Ovary (tissue), 3 donors: ENCODE measurements around the gene EGLN1.

ENCODE experiments used
- CTCF ChIP-seq, 3 donors: fragments of 450-650 bp in 2 of 3; fragments of 200-600 bp in 1 of 3; IDR thresholded peaks; one replicate each; pipeline versions ENCODE4 v1.5.1 to v1.8.0; 2016 to 2022; ENCODE audit warnings: antibody characterized with exemption in 3 of 3, mild to moderate bottlenecking in 1 of 3
- EP300 ChIP-seq: sonication (generic); formaldehyde crosslinking; IDR thresholded peaks from one replicate; pipeline ENCODE4 v1.6.1; 2017; ENCODE audit warnings: antibody characterized with exemption
- POLR2A ChIP-seq: fragments of 450-650 bp; IDR thresholded peaks from one replicate; pipeline ENCODE4 v1.6.1; 2017; ENCODE audit warnings: antibody characterized with exemption, mild to moderate bottlenecking, moderate library complexity
- donor health status: DM: no; HTN: no; CAD: no.

GRCh38 chr1:231463541-231463940 is 41.5 kb upstream of the EGLN1 start:
- no peak for TF ChIP-seq CTCF (IDR thresholded peaks at IDR 0.05)
- TF ChIP-seq EP300 = no peak
- TF ChIP-seq POLR2A = no peak
